Osteocyte (in vitro differentiated cells): ENCODE results near the gene TMEM86B. TPM values are rescaled to one million over a fixed set of nuclear protein-coding genes. Genes with fewer than 3 reads are reported as not detected.

Source experiments
- DNase-seq: peaks from one replicate; pipeline ENCODE4 v3.0.0; 2021; ENCODE audit warnings: mixed read lengths; ENCODE audit not compliant: unreplicated experiment; ENCODE audit errors: extremely low spot score
- H3K27ac Mint-ChIP-seq: one replicate; pipeline ENCODE4 v1.8.0; 2021; ENCODE audit warnings: mild to moderate bottlenecking, mixed read lengths; ENCODE audit not compliant: unreplicated experiment
- H3K27me3 Mint-ChIP-seq: one replicate; pipeline ENCODE4 v1.8.0; 2021; ENCODE audit warnings: mixed read lengths; ENCODE audit not compliant: unreplicated experiment
- H3K36me3 Mint-ChIP-seq: one replicate; pipeline ENCODE4 v1.8.0; 2021; ENCODE audit warnings: mixed read lengths; ENCODE audit not compliant: unreplicated experiment
- H3K4me1 Mint-ChIP-seq: one replicate; pipeline ENCODE4 v1.8.0; 2021; ENCODE audit warnings: mixed read lengths; ENCODE audit not compliant: unreplicated experiment
- H3K4me3 Mint-ChIP-seq: one replicate; pipeline ENCODE4 v1.8.0; 2021; ENCODE audit warnings: mild to moderate bottlenecking, moderate library complexity, mixed read lengths; ENCODE audit not compliant: unreplicated experiment
- H3K9me3 Mint-ChIP-seq: one replicate; pipeline ENCODE4 v1.8.0; 2021; ENCODE audit warnings: mixed read lengths; ENCODE audit not compliant: unreplicated experiment
- total RNA-seq: library from RNA; stranded (reverse); gene quantifications from 2 replicates; pipeline ENCODE4 v1.2.1, GENCODE V29; 2021
- TF ChIP-seq, protein P1 (sequence below): fragments of 200-600 bp; sonication (generic); IDR thresholded peaks from 2 replicates; pipeline ENCODE4 v1.5.0; 2021; ENCODE audit warnings: antibody characterized with exemption, mild to moderate bottlenecking, moderate library complexity

Gene TMEM86B
- total RNA-seq, 1 donor from 2014 or later = 3.2 TPM

DNA sequence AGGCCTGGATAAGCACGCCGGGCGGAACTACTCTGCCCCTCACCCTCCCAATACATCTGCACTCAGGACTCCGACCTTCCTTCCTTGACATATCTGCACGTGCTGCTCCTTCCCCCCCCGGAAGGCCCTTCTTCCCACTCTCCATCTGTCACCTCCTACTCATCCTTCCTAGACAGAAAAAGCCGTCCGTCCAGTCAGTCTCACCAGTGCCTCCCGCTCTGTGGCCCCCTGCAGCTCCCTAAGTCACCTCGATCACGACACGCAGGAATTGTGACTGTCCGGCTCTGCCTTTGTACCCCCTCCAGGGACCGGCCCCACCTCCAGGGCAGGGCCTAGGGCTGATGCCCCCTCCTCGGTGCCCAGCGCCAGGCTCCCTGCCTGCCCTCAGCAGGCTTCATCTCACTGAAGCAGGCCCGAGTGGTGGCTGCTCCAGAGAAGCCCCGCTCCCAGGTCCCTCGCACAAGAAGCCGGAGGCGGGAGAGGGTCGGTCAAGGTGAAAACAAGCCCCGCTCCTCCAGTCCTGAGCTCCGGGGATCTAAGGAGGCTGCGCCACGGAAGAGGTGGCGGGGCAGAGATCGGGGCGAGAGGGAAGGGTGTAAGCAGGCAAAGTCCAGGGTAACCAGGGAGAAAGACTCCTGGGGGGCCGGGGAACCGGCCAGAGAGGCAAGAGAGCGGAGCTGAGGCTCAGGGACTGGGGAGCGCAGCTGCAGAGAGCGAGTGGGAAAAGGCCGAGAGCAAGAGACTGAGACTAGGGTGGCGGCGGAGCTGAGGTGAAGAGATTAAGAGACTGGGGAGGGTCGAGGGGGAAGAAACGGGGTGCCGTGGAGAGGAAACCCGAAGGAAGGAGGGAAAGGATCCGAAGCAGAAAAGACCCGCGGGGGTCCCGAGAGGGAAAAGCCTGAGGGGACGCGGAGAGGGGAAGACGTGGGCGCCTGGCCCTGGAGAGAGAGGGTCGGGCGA lies 29.2 kb upstream of the TMEM86B start:
- DNase-seq = no peak
- H3K4me3 Mint-ChIP-seq = peak overlapping the region; percentile 95
- peaks cover 2% of the 10 kb centered on the region for H3K36me3 Mint-ChIP-seq
- no peaks in the 10 kb centered on the region for H3K9me3 Mint-ChIP-seq
- TF ChIP-seq, protein P1, sequence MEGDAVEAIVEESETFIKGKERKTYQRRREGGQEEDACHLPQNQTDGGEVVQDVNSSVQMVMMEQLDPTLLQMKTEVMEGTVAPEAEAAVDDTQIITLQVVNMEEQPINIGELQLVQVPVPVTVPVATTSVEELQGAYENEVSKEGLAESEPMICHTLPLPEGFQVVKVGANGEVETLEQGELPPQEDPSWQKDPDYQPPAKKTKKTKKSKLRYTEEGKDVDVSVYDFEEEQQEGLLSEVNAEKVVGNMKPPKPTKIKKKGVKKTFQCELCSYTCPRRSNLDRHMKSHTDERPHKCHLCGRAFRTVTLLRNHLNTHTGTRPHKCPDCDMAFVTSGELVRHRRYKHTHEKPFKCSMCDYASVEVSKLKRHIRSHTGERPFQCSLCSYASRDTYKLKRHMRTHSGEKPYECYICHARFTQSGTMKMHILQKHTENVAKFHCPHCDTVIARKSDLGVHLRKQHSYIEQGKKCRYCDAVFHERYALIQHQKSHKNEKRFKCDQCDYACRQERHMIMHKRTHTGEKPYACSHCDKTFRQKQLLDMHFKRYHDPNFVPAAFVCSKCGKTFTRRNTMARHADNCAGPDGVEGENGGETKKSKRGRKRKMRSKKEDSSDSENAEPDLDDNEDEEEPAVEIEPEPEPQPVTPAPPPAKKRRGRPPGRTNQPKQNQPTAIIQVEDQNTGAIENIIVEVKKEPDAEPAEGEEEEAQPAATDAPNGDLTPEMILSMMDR = no peak
- peak overlapping the region; percentile 91 for H3K27ac Mint-ChIP-seq
- H3K4me1 Mint-ChIP-seq = peaks cover 47% of the 10 kb centered on the region
- H3K27me3 Mint-ChIP-seq = no peaks in the 10 kb centered on the region

DNA sequence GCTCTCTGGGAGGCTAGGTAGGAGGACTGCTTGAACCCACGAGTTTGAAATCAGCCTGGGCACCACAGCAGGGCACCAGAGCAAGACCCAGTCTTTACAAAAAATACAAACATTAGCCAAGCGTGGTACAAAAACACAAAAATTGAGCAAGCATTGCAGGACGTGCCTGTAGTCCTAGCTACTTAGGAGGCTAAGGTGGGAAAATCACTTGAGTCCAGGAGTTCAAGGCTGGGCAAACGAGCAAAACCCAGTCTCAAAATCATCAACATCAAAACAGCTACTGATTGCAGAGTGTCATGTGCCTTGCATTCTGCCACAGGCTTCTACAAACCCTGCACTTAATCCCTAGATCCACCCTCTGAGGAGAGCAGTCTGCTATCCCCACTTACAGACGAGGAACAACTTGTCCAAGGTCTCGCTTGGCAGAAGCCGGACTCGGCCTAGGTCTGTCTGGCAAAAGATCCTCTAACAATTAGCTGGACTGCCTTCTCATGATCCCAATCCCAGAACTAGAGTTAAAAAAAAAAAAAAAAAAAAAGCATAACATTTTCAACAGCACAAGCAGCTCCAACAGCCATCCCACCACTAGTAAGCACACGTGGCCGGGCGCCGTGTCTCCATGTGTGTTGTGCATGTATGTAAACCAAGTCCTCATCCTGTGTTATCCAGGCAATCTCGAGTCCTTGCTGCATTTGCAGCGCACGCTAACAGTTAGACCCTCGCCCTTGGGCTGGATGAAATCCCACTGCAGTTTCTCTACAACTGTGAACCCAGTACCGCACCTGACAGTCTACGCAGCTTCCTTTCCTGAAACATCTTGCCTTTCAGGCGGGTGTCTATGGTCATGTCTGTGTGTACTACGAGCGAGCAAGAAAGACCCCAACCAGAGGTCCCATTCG lies 28.2 kb upstream of the TMEM86B start:
- no peak for DNase-seq
- H3K4me1 Mint-ChIP-seq = peaks cover 47% of the 10 kb centered on the region
- H3K4me3 Mint-ChIP-seq = peak overlapping the region; percentile 95
- TF ChIP-seq, protein P1 = no peak
- no peaks in the 10 kb centered on the region for H3K27me3 Mint-ChIP-seq
- H3K9me3 Mint-ChIP-seq = no peaks in the 10 kb centered on the region
- H3K27ac Mint-ChIP-seq = peak overlapping the region; percentile 91
- H3K36me3 Mint-ChIP-seq = no peaks in the 10 kb centered on the region

DNA sequence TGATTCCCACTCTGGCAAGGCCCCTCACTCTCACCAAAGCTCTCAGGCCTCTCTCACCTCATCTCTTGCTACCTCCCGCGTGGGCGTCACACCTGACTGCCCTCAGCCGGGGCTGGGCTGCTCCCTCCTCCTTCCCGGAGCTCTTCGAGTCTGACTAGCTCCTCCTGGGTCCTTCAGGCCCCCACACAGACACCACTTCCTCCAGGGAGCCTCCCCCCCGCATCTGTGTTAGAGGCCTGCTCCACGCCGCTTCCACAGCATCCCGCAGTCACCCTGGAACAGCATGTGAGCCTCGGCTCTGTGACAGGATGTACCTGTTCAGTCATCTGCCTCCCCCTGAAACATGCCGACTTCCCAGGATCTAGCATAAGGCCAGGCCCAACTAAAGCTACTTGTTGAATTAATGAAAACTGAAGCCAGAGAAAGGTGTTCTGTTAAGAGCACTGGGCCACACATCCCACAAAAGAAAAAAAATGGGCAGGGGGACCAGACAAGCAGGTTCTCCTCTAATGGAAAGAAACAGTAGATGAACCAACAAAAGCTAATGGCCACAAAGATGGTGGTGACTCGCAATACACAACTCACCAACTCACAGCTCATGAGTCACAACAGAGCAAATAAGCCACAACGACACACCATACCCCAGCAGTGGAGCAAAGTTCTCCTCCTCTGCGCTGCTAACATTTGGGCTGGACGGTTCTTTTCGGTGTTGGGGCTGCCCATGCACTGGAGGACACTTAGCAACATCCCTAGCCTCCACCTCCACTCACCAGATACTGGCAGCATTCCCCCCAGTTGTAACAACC lies 27.3 kb upstream of the TMEM86B start:
- Mint-ChIP-seq H3K27ac (peak overlapping the region; percentile 37), H3K27me3 (no peaks in the 10 kb centered on the region), H3K4me3 (peak overlapping the region; percentile 95), H3K4me1 (peaks cover 49% of the 10 kb centered on the region), H3K36me3 (no peaks in the 10 kb centered on the region), H3K9me3 (no peaks in the 10 kb centered on the region)
- TF ChIP-seq, protein P1 = no peak
- DNase-seq = no peak

DNA sequence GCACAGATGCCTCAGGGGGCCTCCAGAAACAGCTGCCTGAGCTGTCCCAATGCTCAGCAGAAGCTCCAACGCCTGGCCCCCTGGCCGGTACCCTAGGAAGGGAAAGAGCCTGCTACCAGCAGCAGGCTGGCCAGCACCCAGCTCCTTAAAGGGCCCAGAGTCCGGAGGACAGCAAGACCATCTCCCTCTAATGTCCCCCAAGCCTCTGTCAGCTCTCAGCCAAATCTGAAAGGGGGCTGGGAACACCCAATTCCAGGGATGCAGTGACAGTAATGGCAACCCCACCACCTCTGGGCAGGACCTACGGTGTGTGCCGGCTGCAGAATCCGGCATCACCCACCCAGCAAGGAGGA lies 26.0 kb upstream of the TMEM86B start:
- no peak overlapping the region for H3K27ac Mint-ChIP-seq

More for the DNA sequence above, 26.0 kb upstream of the TMEM86B start:
- H3K36me3 Mint-ChIP-seq = no peaks in the 10 kb centered on the region
- peaks cover 45% of the 10 kb centered on the region for H3K4me1 Mint-ChIP-seq
- no peak overlapping the region for H3K4me3 Mint-ChIP-seq
- H3K27me3 Mint-ChIP-seq = no peaks in the 10 kb centered on the region
- no peaks in the 10 kb centered on the region for H3K9me3 Mint-ChIP-seq
- TF ChIP-seq, protein P1 = no peak
- DNase-seq = no peak
